IMR-90 (cell line): Measurements from ENCODE around the gene GALNT12. TPM values are rescaled to one million over a fixed set of nuclear protein-coding genes. Genes with fewer than 3 reads are reported as not detected.

Experiments
- ATAC-seq: fragments of 200-7000 bp; cut with Tn5 transposase; 2 replicates; pipeline ENCODE4 v1.9.1; 2020; ENCODE audit warnings: low read depth, mild to moderate bottlenecking, moderate library complexity
- BruUV-seq: library from RNA; stranded (reverse); fragments of 400-500 nt; replicated peaks from 2 replicates; lab custom pipeline; 2021; lab: Mats Ljungman, UMichigan
- CTCF ChIA-PET: fragments of 300-600 bp; formaldehyde crosslinking; extraction: SDS; loops from one replicate; lab custom pipeline; 2021; ENCODE audit warnings: antibody characterized with exemption; lab: Yijun Ruan, JAX
- POLR2A ChIA-PET: fragments of 300-600 bp; sonication (Branson Sonifier 250); formaldehyde crosslinking; loops from one replicate; lab custom pipeline; 2022; ENCODE audit warnings: antibody characterized with exemption; ENCODE audit not compliant: unreplicated experiment; lab: Charles Lee
- DNase-seq: peaks from one replicate; pipeline ENCODE4 v3.0.0; 2013
- H2AFZ ChIP-seq: replicated peaks from 2 replicates; pipeline ENCODE3; 2013; ENCODE audit warnings: low read length, mild to moderate bottlenecking; ENCODE audit not compliant: poor library complexity
- H2AK5ac ChIP-seq: 2 replicates; pipeline ENCODE4 v1.6.1; 2013; ENCODE audit warnings: low read depth, low read length, inconsistent platforms
- H2AK9ac ChIP-seq: replicated peaks from 2 replicates; pipeline ENCODE3; 2013; ENCODE audit warnings: mild to moderate bottlenecking, low read depth, low read length, moderate library complexity; ENCODE audit not compliant: poor library complexity
- H2BK120ac ChIP-seq: 2 replicates; pipeline ENCODE4 v1.6.1; 2013; ENCODE audit warnings: low read depth, low read length, inconsistent platforms
- H2BK15ac ChIP-seq: 3 replicates; pipeline ENCODE4 v1.6.1; 2013; ENCODE audit warnings: low read depth, low read length, inconsistent platforms
- H2BK20ac ChIP-seq: 2 replicates; pipeline ENCODE4 v1.6.1; 2013; ENCODE audit warnings: low read depth, mild to moderate bottlenecking, inconsistent platforms, low read length, moderate library complexity
- H2BK5ac ChIP-seq: 2 replicates; pipeline ENCODE4 v1.6.1; 2013; ENCODE audit warnings: mild to moderate bottlenecking, low read depth, low read length, inconsistent platforms; ENCODE audit not compliant: poor library complexity, severe bottlenecking
- H3K14ac ChIP-seq: replicated peaks from 2 replicates; pipeline ENCODE4 v1.6.1; 2013; ENCODE audit warnings: low read depth, low read length, inconsistent platforms
- H3K18ac ChIP-seq: 2 replicates; pipeline ENCODE4 v1.6.1; 2013; ENCODE audit warnings: low read depth, low read length, control low read depth
- H3K23ac ChIP-seq: 2 replicates; pipeline ENCODE4 v1.6.1; 2013; ENCODE audit warnings: low read depth, low read length, inconsistent platforms
- H3K27ac ChIP-seq: 2 replicates; pipeline ENCODE4 v1.5.1; 2013; ENCODE audit warnings: mild to moderate bottlenecking, control low read depth, low read length; ENCODE audit not compliant: insufficient read depth
- H3K27me3 ChIP-seq: 2 replicates; pipeline ENCODE4 v1.6.1; 2013; ENCODE audit warnings: low read length; ENCODE audit not compliant: control insufficient read depth, insufficient read depth
- H3K36me3 ChIP-seq: 2 replicates; pipeline ENCODE4 v1.6.1; 2013; ENCODE audit warnings: low read length, mixed read lengths; ENCODE audit not compliant: control insufficient read depth, insufficient read depth
- H3K4ac ChIP-seq: 2 replicates; pipeline ENCODE4 v1.6.1; 2013; ENCODE audit warnings: low read depth, low read length, inconsistent platforms
- H3K4me1 ChIP-seq: 2 replicates; pipeline ENCODE4 v1.6.1; 2013; ENCODE audit warnings: low read length, mixed read lengths; ENCODE audit not compliant: control insufficient read depth, insufficient read depth
- H3K4me2 ChIP-seq: 2 replicates; pipeline ENCODE4 v1.6.1; 2013; ENCODE audit warnings: low read depth, mild to moderate bottlenecking, control low read depth, low read length, moderate library complexity
- H3K4me3 ChIP-seq: 2 replicates; pipeline ENCODE4 v1.5.1; 2013; ENCODE audit warnings: low read depth, mild to moderate bottlenecking, control low read depth, low read length, moderate library complexity; ENCODE audit not compliant: insufficient read depth
- H3K56ac ChIP-seq: 2 replicates; pipeline ENCODE4 v1.6.1; 2013; ENCODE audit warnings: low read length, inconsistent platforms; ENCODE audit not compliant: insufficient read depth; ENCODE audit errors: extremely low read depth
- H3K79me1 ChIP-seq, 2 experiments: 2 replicates each; pipeline ENCODE4 v1.6.1; 2013; ENCODE audit warnings: low read length in 2 of 2, inconsistent platforms in 1 of 2, low read depth in 1 of 2
- H3K9ac ChIP-seq: 2 replicates; pipeline ENCODE4 v1.6.1; 2013; ENCODE audit warnings: low read depth, low read length, control low read depth
- H3K9me1 ChIP-seq: 2 replicates; pipeline ENCODE4 v1.6.1; 2013; ENCODE audit warnings: low read length, inconsistent platforms; ENCODE audit not compliant: insufficient read depth
- H3K9me3 ChIP-seq: 2 replicates; pipeline ENCODE4 v1.6.1; 2013; ENCODE audit warnings: low read length; ENCODE audit not compliant: control insufficient read depth, insufficient read depth
- H4K20me1 ChIP-seq: 2 replicates; pipeline ENCODE4 v1.6.1; 2013; ENCODE audit warnings: low read length, inconsistent platforms; ENCODE audit not compliant: insufficient read depth
- H4K5ac ChIP-seq: 2 replicates; pipeline ENCODE4 v1.6.1; 2013; ENCODE audit warnings: mild to moderate bottlenecking, low read depth, low read length, control low read depth
- H4K8ac ChIP-seq, 2 experiments: 2 replicates each; pipeline ENCODE4 v1.6.1; 2013; ENCODE audit warnings: low read depth in 2 of 2, low read length in 2 of 2, control low read depth in 1 of 2, inconsistent platforms in 1 of 2
- H4K91ac ChIP-seq: 2 replicates; pipeline ENCODE4 v1.6.1; 2013; ENCODE audit warnings: low read depth, low read length, inconsistent platforms; ENCODE audit not compliant: insufficient read depth
- CHD1 ChIP-seq: IDR thresholded peaks from 2 replicates; pipeline ENCODE4 v1.6.1; 2012; ENCODE audit warnings: low read depth, low read length, improper control_type of control experiment
- CTCF ChIP-seq: conservative IDR thresholded peaks from 2 replicates; pipeline ENCODE4 v1.5.1; 2012; ENCODE audit warnings: mild to moderate bottlenecking, low read depth, low read length, improper control_type of control experiment
- NFE2L2 ChIP-seq: fragments of 150-350 bp; IDR thresholded peaks from 2 replicates; pipeline ENCODE4 v1.6.1; 2016; ENCODE audit warnings: low read depth, mild to moderate bottlenecking, low read length
- RAD21 ChIP-seq: IDR thresholded peaks from 2 replicates; pipeline ENCODE4 v1.6.1; 2012; ENCODE audit warnings: low read length, improper control_type of control experiment
- SMC3 ChIP-seq: fragments of 150-350 bp; IDR thresholded peaks from 2 replicates; pipeline ENCODE4 v1.6.1; 2016; ENCODE audit warnings: low read depth, mild to moderate bottlenecking, antibody characterized with exemption, low read length, moderate library complexity
- WGBS, 2 experiments: methylation state at CpG; one replicate each; pipeline versions ENCODE4 v1.1.5 to v1.1.7; 2013; ENCODE audit warnings: missing lambda C conversion rate in 2 of 2; ENCODE audit not compliant: insufficient read length in 1 of 2; ENCODE audit errors: extremely low coverage in 2 of 2; 5-methylcytosine and 5-hydroxymethylcytosine counted together
- dilution Hi-C: fragments of 300-500 bp; cut with HindIII; formaldehyde crosslinking; loops from one replicate; pipeline ENCODE4 v1.14.3; 2018; ENCODE audit warnings: low sequenced_read_pairs; ENCODE audit not compliant: unreplicated experiment
- in situ Hi-C: fragments of 300-500 bp; cut with MboI; formaldehyde crosslinking; loops from 3 replicates; pipeline ENCODE4 v1.14.3; 2019; ENCODE audit warnings: low sequenced_read_pairs, inconsistent platforms, mixed read lengths
- intact Hi-C: fragments of 100-400 bp; cut with micrococcal nuclease; formaldehyde crosslinking; loops from 2 replicates; pipeline ENCODE4 v1.10.0; 2022
- polyA plus RNA-seq, 3 experiments: library from polyadenylated mRNA; depleted of rRNA; stranded (reverse); fragments of >200 nt; gene quantifications; 2 replicates each; pipeline ENCODE4 v1.2.3, GENCODE V29; 2012; ENCODE audit warnings: low replicate concordance in 1 of 3
- total RNA-seq: library from RNA; depleted of rRNA; stranded (reverse); fragments of >200 nt; gene quantifications from 2 replicates; pipeline ENCODE4 v1.2.3, GENCODE V29; 2012

GALNT12 gene
- total and polyA plus RNA-seq, 2 of the 4 experiments (the other 2 are of a cell fraction) = 2.3 to 2.5 TPM

- no peak overlapping the region for H3K4ac ChIP-seq
- H3K36me3 ChIP-seq = peaks cover 23% of the 10 kb centered on the region
- ChIA-PET CTCF (no interaction called here), POLR2A (no interaction called here)
- BruUV-seq = no TSS peak
- no peak overlapping the region for H2BK120ac ChIP-seq
- ATAC-seq = no peak
- H2AK5ac ChIP-seq = no peak overlapping the region
- intact Hi-C loops (loop anchor here (5.0 kb wide), 1 partner anchor 292 kb away; no protein-coding TSS in a partner anchor), in situ Hi-C loops (no loop called here), dilution Hi-C loops (no loop called here)
- no peak overlapping the region for H4K5ac ChIP-seq
- no CpG with 5 or more reads among the region's 8 CpGs for WGBS, 2 experiments
- no peak overlapping the region for H3K18ac ChIP-seq
- no peak overlapping the region for H3K14ac ChIP-seq
- H3K4me2 ChIP-seq = no peak overlapping the region
- H2BK15ac ChIP-seq = no peak overlapping the region
- no peak overlapping the region for H2BK20ac ChIP-seq
- no peak overlapping the region for H4K91ac ChIP-seq
- 0 out of 2 replicates have a peak, but pooled peaks cover 1% of the 10 kb centered on the region for H3K4me1 ChIP-seq
- H3K79me1 ChIP-seq = peaks cover under 1 to 8% of the 10 kb centered on the region in 2 experiments; a peak in 2 of 4 replicates
- H4K8ac ChIP-seq = no peak overlapping the region
- no peak overlapping the region for H3K23ac ChIP-seq
- no peak overlapping the region for H3K56ac ChIP-seq
- H3K27me3 ChIP-seq = no peaks in the 10 kb centered on the region
- H3K9ac ChIP-seq = no peak overlapping the region
- H2AK9ac ChIP-seq = no peak overlapping the region
- no peak overlapping the region for H3K4me3 ChIP-seq
- TF ChIP-seq CHD1 (no peak), NFE2L2 (no peak), SMC3 (no peak), CTCF (no peak), RAD21 (no peak)
- H2BK5ac ChIP-seq = no peak overlapping the region
- no peak overlapping the region for H2AFZ ChIP-seq
- H3K9me3 ChIP-seq = no peaks in the 10 kb centered on the region
- no peak overlapping the region for H3K27ac ChIP-seq
- H3K9me1 ChIP-seq = 0 out of 2 replicates have a peak, but pooled peaks cover 3% of the 10 kb centered on the region
- no peak for DNase-seq
- no peaks in the 10 kb centered on the region; the same call in 1 of the 2 replicates for H4K20me1 ChIP-seq
Observed at GRCh38 chr9:98778711-98779530, 28.5 kb upstream of the GALNT12 start.
